ENCODE results near the gene BCLAF3.

GRCh38 chrX:19956923-19957322 lies 33.9 kb downstream of the BCLAF3 start:
- no peak for TF ChIP-seq CTCF (IDR thresholded peaks at IDR 0.05)
- no peak for TF ChIP-seq EZH2 (IDR thresholded peaks at IDR 0.05)
- TF ChIP-seq EZH2phosphoT487 (IDR thresholded peaks at IDR 0.05): no peak

All from neural progenitor cell (in vitro differentiated cells).